ENCODE results near the gene LMX1A.

The LMX1A gene

DNA sequence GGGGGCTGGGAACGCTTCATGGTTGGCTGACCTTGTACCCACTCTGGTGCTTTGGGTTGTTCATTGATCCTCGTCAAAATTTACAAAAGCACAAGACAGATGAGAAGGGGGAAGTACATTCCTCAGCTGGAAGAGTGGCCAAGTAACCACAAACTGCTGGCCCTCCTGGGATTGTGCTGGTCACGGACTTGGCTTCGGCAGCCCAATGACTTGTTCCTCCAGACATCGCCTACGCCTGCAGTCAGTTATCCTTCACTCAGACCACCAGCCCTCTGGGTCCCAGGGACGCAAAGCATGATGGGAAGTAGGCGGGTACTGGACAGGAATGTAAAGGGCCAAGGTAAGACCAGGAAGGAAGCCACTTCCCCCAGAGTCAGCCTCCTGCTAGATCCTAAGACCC, 53.1 kb downstream of the LMX1A start (continued):
- TF ChIP-seq GLIS3 (CRISPR knock-in tag; IDR thresholded peaks at IDR 0.05) (no peak), ESRRG (CRISPR knock-in tag; IDR thresholded peaks at IDR 0.05) (no peak), ZFP30 (CRISPR knock-in tag; IDR thresholded peaks at IDR 0.05) (no peak)

DNA sequence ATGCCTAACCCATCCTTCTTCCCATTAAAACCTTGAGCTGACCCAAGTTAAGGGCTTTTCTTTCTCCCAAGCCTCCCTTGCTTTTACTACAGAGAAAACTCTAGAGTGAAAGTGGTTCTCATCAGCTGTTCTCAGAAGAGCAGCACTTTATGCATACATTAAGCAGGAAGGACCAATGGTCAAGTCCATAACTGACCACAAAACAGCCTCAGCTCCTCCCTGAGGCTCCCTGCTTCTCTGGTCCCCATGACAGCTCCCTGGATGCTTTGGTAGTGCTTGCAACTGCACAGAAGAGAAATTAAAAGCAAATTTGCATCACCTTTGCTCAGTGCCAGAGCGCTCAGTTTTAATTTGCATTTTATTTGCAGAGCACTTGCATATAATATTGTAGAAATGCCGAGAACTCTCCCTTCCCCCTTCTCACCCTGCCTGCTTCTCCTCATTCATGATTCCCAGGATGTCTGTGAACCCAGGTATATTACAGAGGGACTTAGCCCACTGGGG, 56.1 kb downstream of the LMX1A start:
- ATAC-seq: no peak
- TF ChIP-seq, protein P1, sequence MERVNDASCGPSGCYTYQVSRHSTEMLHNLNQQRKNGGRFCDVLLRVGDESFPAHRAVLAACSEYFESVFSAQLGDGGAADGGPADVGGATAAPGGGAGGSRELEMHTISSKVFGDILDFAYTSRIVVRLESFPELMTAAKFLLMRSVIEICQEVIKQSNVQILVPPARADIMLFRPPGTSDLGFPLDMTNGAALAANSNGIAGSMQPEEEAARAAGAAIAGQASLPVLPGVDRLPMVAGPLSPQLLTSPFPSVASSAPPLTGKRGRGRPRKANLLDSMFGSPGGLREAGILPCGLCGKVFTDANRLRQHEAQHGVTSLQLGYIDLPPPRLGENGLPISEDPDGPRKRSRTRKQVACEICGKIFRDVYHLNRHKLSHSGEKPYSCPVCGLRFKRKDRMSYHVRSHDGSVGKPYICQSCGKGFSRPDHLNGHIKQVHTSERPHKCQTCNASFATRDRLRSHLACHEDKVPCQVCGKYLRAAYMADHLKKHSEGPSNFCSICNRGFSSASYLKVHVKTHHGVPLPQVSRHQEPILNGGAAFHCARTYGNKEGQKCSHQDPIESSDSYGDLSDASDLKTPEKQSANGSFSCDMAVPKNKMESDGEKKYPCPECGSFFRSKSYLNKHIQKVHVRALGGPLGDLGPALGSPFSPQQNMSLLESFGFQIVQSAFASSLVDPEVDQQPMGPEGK (CRISPR knock-in tag; IDR thresholded peaks at IDR 0.05; ENCODE audit: borderline replicate concordance): no peak
- no peak for TF ChIP-seq ZNF70 (CRISPR knock-in tag; IDR thresholded peaks at IDR 0.05)
- no peak for TF ChIP-seq ZFP30 (CRISPR knock-in tag; IDR thresholded peaks at IDR 0.05)
- TF ChIP-seq, protein P2, sequence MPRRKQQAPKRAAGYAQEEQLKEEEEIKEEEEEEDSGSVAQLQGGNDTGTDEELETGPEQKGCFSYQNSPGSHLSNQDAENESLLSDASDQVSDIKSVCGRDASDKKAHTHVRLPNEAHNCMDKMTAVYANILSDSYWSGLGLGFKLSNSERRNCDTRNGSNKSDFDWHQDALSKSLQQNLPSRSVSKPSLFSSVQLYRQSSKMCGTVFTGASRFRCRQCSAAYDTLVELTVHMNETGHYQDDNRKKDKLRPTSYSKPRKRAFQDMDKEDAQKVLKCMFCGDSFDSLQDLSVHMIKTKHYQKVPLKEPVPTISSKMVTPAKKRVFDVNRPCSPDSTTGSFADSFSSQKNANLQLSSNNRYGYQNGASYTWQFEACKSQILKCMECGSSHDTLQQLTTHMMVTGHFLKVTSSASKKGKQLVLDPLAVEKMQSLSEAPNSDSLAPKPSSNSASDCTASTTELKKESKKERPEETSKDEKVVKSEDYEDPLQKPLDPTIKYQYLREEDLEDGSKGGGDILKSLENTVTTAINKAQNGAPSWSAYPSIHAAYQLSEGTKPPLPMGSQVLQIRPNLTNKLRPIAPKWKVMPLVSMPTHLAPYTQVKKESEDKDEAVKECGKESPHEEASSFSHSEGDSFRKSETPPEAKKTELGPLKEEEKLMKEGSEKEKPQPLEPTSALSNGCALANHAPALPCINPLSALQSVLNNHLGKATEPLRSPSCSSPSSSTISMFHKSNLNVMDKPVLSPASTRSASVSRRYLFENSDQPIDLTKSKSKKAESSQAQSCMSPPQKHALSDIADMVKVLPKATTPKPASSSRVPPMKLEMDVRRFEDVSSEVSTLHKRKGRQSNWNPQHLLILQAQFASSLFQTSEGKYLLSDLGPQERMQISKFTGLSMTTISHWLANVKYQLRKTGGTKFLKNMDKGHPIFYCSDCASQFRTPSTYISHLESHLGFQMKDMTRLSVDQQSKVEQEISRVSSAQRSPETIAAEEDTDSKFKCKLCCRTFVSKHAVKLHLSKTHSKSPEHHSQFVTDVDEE (CRISPR knock-in tag; IDR thresholded peaks at IDR 0.05): no peak

DNA sequence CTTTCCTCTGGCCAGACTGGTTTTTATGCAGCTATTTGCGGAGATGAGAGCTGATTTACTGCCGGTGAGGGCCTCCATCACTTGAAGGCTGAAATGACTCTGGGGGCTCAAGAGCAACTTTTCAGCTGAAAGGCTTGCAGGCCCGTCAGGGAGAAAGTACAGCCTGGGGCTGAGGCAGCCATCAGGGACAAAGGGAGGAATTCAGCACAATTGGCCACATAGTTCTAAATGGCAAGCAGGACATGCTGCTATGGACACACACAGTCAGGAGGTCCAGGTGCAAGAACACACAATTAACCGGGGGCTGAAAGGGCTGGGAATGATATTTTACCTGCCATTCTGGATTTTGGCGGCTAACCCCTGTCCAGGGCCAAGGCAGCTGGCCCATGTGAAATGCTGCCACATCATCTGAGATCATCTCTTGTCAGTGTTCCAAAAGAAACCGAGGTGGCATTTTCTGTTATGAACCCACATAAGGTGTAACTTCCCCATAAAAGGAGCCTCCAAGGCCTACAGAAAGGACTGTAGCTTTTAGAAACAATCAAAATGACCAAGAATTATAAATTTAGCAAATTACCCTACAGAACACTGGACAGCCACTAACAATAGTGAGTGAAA, 58.2 kb downstream of the LMX1A start:
- no peak for ATAC-seq
- no peak for TF ChIP-seq RARB (CRISPR knock-in tag; IDR thresholded peaks at IDR 0.05)
- TF ChIP-seq BACH2 (CRISPR knock-in tag; IDR thresholded peaks at IDR 0.05; ENCODE audit: borderline replicate concordance): no peak
- TF ChIP-seq ZNF565 (CRISPR knock-in tag; conservative IDR thresholded peaks at IDR 0.05; ENCODE audit: low read depth): no peak
- TF ChIP-seq CSDC2 (CRISPR knock-in tag; IDR thresholded peaks at IDR 0.05): no peak
- TF ChIP-seq, protein P3, sequence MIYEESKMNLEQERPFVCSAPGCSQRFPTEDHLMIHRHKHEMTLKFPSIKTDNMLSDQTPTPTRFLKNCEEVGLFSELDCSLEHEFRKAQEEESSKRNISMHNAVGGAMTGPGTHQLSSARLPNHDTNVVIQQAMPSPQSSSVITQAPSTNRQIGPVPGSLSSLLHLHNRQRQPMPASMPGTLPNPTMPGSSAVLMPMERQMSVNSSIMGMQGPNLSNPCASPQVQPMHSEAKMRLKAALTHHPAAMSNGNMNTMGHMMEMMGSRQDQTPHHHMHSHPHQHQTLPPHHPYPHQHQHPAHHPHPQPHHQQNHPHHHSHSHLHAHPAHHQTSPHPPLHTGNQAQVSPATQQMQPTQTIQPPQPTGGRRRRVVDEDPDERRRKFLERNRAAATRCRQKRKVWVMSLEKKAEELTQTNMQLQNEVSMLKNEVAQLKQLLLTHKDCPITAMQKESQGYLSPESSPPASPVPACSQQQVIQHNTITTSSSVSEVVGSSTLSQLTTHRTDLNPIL (CRISPR knock-in tag; IDR thresholded peaks at IDR 0.05; ENCODE audit: low read depth): no peak
- TF ChIP-seq ARNTL (CRISPR knock-in tag; IDR thresholded peaks at IDR 0.05; ENCODE audit: borderline replicate concordance, low read depth): no peak
- TF ChIP-seq, protein P1 (CRISPR knock-in tag; IDR thresholded peaks at IDR 0.05; ENCODE audit: borderline replicate concordance): no peak
- TF ChIP-seq, protein P4, sequence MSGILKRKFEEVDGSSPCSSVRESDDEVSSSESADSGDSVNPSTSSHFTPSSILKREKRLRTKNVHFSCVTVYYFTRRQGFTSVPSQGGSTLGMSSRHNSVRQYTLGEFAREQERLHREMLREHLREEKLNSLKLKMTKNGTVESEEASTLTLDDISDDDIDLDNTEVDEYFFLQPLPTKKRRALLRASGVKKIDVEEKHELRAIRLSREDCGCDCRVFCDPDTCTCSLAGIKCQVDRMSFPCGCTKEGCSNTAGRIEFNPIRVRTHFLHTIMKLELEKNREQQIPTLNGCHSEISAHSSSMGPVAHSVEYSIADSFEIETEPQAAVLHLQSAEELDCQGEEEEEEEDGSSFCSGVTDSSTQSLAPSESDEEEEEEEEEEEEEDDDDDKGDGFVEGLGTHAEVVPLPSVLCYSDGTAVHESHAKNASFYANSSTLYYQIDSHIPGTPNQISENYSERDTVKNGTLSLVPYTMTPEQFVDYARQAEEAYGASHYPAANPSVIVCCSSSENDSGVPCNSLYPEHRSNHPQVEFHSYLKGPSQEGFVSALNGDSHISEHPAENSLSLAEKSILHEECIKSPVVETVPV (CRISPR knock-in tag; IDR thresholded peaks at IDR 0.05): no peak
- TF ChIP-seq, protein P2 (CRISPR knock-in tag; IDR thresholded peaks at IDR 0.05): no peak
- TF ChIP-seq SNAI2 (CRISPR knock-in tag; IDR thresholded peaks at IDR 0.05): no peak
- no peak for TF ChIP-seq ZFP30 (CRISPR knock-in tag; IDR thresholded peaks at IDR 0.05)
- no peak for TF ChIP-seq GLIS3 (CRISPR knock-in tag; IDR thresholded peaks at IDR 0.05)
- TF ChIP-seq TCF4 (CRISPR knock-in tag; IDR thresholded peaks at IDR 0.05; ENCODE audit: borderline replicate concordance): no peak
- TF ChIP-seq, protein P5, sequence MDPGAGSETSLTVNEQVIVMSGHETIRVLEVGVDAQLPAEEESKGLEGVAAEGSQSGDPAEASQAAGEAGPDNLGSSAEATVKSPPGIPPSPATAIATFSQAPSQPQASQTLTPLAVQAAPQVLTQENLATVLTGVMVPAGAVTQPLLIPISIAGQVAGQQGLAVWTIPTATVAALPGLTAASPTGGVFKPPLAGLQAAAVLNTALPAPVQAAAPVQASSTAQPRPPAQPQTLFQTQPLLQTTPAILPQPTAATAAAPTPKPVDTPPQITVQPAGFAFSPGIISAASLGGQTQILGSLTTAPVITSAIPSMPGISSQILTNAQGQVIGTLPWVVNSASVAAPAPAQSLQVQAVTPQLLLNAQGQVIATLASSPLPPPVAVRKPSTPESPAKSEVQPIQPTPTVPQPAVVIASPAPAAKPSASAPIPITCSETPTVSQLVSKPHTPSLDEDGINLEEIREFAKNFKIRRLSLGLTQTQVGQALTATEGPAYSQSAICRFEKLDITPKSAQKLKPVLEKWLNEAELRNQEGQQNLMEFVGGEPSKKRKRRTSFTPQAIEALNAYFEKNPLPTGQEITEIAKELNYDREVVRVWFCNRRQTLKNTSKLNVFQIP (CRISPR knock-in tag; IDR thresholded peaks at IDR 0.05; ENCODE audit: borderline replicate concordance, low read depth): no peak
- no peak for TF ChIP-seq ESRRG (CRISPR knock-in tag; IDR thresholded peaks at IDR 0.05)
- no peak for TF ChIP-seq OSR1 (CRISPR knock-in tag; IDR thresholded peaks at IDR 0.05)
- no peak for TF ChIP-seq ZFP3 (CRISPR knock-in tag; IDR thresholded peaks at IDR 0.05)
- no peak for TF ChIP-seq ISL1 (CRISPR knock-in tag; IDR thresholded peaks at IDR 0.05)
